ENCODE data around the gene ZNF333.
"Not testable (repeated sequence)": the region's sequence is repeated elsewhere in the genome, so short reads cannot be mapped to it uniquely, and the experiment has no call there.

Gene ZNF333

GRCh38 chr19:14700711-14701375 is 11.0 kb downstream of the ZNF333 start:
- DNase-seq, result no peak

- DNase-seq, result no peak
Observed at GRCh38 chr19:14703833-14704232, 14.0 kb downstream of the ZNF333 start.

- no peak for DNase-seq
Observed at GRCh38 chr19:14704450-14704849, 14.6 kb downstream of the ZNF333 start.

GRCh38 chr19:14715841-14716240 is 26.0 kb downstream of the ZNF333 start:
- DNase-seq, result no peak

GRCh38 chr19:14718522-14719116 is 28.8 kb downstream of the ZNF333 start:
- no peak for DNase-seq

- no peak for DNase-seq
Observed at GRCh38 chr19:14719162-14719561, 29.3 kb downstream of the ZNF333 start.

- no peak for DNase-seq
Observed at GRCh38 chr19:14722127-14722526, 32.3 kb downstream of the ZNF333 start.

GRCh38 chr19:14728595-14728994 is 38.7 kb downstream of the ZNF333 start:
- DNase-seq, result no peak

- no peak for DNase-seq
Observed at GRCh38 chr19:14731200-14731599, 41.4 kb downstream of the ZNF333 start.

GRCh38 chr19:14732510-14732909 is 42.7 kb downstream of the ZNF333 start:
- no peak for DNase-seq

GRCh38 chr19:14733574-14733973 is 43.7 kb downstream of the ZNF333 start:
- DNase-seq, result no peak

GRCh38 chr19:14735915-14736314 is 46.1 kb downstream of the ZNF333 start:
- no peak for DNase-seq

GRCh38 chr19:14746886-14747285 is 57.0 kb downstream of the ZNF333 start:
- DNase-seq, result no peak

- DNase-seq, result no peak
Observed at GRCh38 chr19:14748601-14749000, 58.8 kb downstream of the ZNF333 start.

- DNase-seq, result no peak
Observed at GRCh38 chr19:14758816-14759215, 69.0 kb downstream of the ZNF333 start.

GRCh38 chr19:14761607-14762006 is 71.8 kb downstream of the ZNF333 start:
- DNase-seq, result no peak

- DNase-seq, result no peak
Observed at GRCh38 chr19:14762111-14762510, 72.3 kb downstream of the ZNF333 start.

GRCh38 chr19:14763497-14764145 is 73.8 kb downstream of the ZNF333 start:
- no peak for DNase-seq

- DNase-seq, result no peak
Observed at GRCh38 chr19:14764401-14764800, 74.6 kb downstream of the ZNF333 start.

GRCh38 chr19:14765403-14765802 is 75.6 kb downstream of the ZNF333 start:
- DNase-seq, result not testable (repeated sequence)

GRCh38 chr19:14765841-14766240 is 76.0 kb downstream of the ZNF333 start:
- DNase-seq, result not testable (repeated sequence)

GRCh38 chr19:14767466-14767971 is 77.7 kb downstream of the ZNF333 start:
- no peak for DNase-seq

GRCh38 chr19:14768001-14768400 is 78.2 kb downstream of the ZNF333 start:
- no peak for DNase-seq

- no peak for DNase-seq
Observed at GRCh38 chr19:14769201-14769600, 79.4 kb downstream of the ZNF333 start.
